ENCODE results near the gene BAAT. TPM values are rescaled to one million over a fixed set of nuclear protein-coding genes. Genes with fewer than 3 reads are reported as not detected.

The BAAT gene
- total RNA-seq, 1 donor from 2014 or later: not detected

- DNase-seq (ENCODE audit: extremely low read depth, low read depth, low spot score): no peak
These were observed 58.8 kb downstream of the BAAT start for GRCh38 chr9:101326035-101326434.

GRCh38 chr9:101325053-101325452 is 59.8 kb downstream of the BAAT start:
- no peak for DNase-seq (ENCODE audit: extremely low read depth, low read depth, low spot score)

- no peak for DNase-seq (ENCODE audit: extremely low read depth, low read depth, low spot score)
These were observed 60.5 kb downstream of the BAAT start for GRCh38 chr9:101324245-101324804.

- DNase-seq (ENCODE audit: extremely low read depth, low read depth, low spot score): no peak
These were observed 61.7 kb downstream of the BAAT start for GRCh38 chr9:101323129-101323528.

- no peak for DNase-seq (ENCODE audit: extremely low read depth, low read depth, low spot score)
These were observed 67.1 kb downstream of the BAAT start for GRCh38 chr9:101317735-101318134.

GRCh38 chr9:101315112-101315450 is 69.7 kb downstream of the BAAT start:
- DNase-seq (ENCODE audit: extremely low read depth, low read depth, low spot score): no peak

- DNase-seq (ENCODE audit: extremely low read depth, low read depth, low spot score): no peak
These were observed 72.1 kb downstream of the BAAT start for GRCh38 chr9:101312661-101313060.

- DNase-seq (ENCODE audit: extremely low read depth, low read depth, low spot score): peak; percentile 89
These were observed 72.9 kb downstream of the BAAT start for GRCh38 chr9:101311758-101312420.

GRCh38 chr9:101311191-101311590 is 73.6 kb downstream of the BAAT start:
- DNase-seq (ENCODE audit: extremely low read depth, low read depth, low spot score): no peak

Other genes starting within 250 kb of the BAAT start
- gene MRPL50, start 13.6 kb upstream of the BAAT start, total RNA-seq: 11.4 and 12.8 TPM in 2 replicates
- 16.7 and 17.7 TPM in 2 replicates for gene ZNF189, start 13.8 kb upstream of the BAAT start, total RNA-seq
- not detected in 2 replicates for gene ALDOB, start 50.8 kb upstream of the BAAT start, total RNA-seq
- 14.6 and 19.8 TPM in 2 replicates for gene RNF20, start 148.8 kb upstream of the BAAT start, total RNA-seq
- gene PPP3R2, start 210.0 kb upstream of the BAAT start, total RNA-seq: not detected in 2 replicates